ENCODE results near the gene BAIAP3.
A peak's percentile ranks its signal among the peaks of the same experiment; 100 is the strongest.
"Not testable (repeated sequence)": the region's sequence is repeated elsewhere in the genome, so short reads cannot be mapped to it uniquely, and the experiment has no call there.

BAIAP3 gene

GRCh38 chr16:1319041-1319440 lies 14.4 kb upstream of the BAIAP3 start:
- DNase-seq, result no peak

- no peak for DNase-seq
Measured at GRCh38 chr16:1320097-1320496, 13.3 kb upstream of the BAIAP3 start.

GRCh38 chr16:1320658-1321240 lies 12.7 kb upstream of the BAIAP3 start:
- no peak for DNase-seq

- DNase-seq, result no peak
Measured at GRCh38 chr16:1322407-1322806, 11.0 kb upstream of the BAIAP3 start.

- no peak for DNase-seq
Measured at GRCh38 chr16:1323296-1324239, 9.9 kb upstream of the BAIAP3 start.

- no peak for DNase-seq
Measured at GRCh38 chr16:1324286-1324826, 9.1 kb upstream of the BAIAP3 start.

GRCh38 chr16:1325261-1325660 lies 8.2 kb upstream of the BAIAP3 start:
- no peak for DNase-seq

GRCh38 chr16:1325673-1326371 lies 7.6 kb upstream of the BAIAP3 start:
- DNase-seq, result no peak

- no peak for DNase-seq
Measured at GRCh38 chr16:1326391-1326790, 7.1 kb upstream of the BAIAP3 start.

- no peak for DNase-seq
Measured at GRCh38 chr16:1326946-1327618, 6.4 kb upstream of the BAIAP3 start.

- no peak for DNase-seq
Measured at GRCh38 chr16:1327619-1327947, 5.9 kb upstream of the BAIAP3 start.

- not testable (repeated sequence) for DNase-seq
Measured at GRCh38 chr16:1328136-1328535, 5.3 kb upstream of the BAIAP3 start.

GRCh38 chr16:1328961-1329360 lies 4.5 kb upstream of the BAIAP3 start:
- DNase-seq, result not testable (repeated sequence)

GRCh38 chr16:1330260-1330914 lies 3.1 kb upstream of the BAIAP3 start:
- peak; percentile 70 for DNase-seq

- no peak for DNase-seq
Measured at GRCh38 chr16:1330931-1331711, 2.3 kb upstream of the BAIAP3 start.

GRCh38 chr16:1331712-1332617 lies 1.5 kb upstream of the BAIAP3 start:
- DNase-seq, result peak; percentile 50

- no peak for DNase-seq
Measured at GRCh38 chr16:1332618-1333148, 762 bp upstream of the BAIAP3 start.

GRCh38 chr16:1333854-1334700 lies 632 bp downstream of the BAIAP3 start:
- no peak for DNase-seq

GRCh38 chr16:1334739-1335138 lies 1.3 kb downstream of the BAIAP3 start:
- no peak for DNase-seq

Measured in NCI-H82 (cell line).